ENCODE data around the gene CDK15.

- TF ChIP-seq CTCF (IDR thresholded peaks at IDR 0.05 in 4 of 5, conservative IDR thresholded peaks at IDR 0.05 in 1 of 5) (no peak), POLR2A (IDR thresholded peaks at IDR 0.05) (no peak)
These were observed 48.5 kb downstream of the CDK15 start for GRCh38 chr2:201854841-201855240.

All from gastrocnemius medialis (tissue), 4 donors.